HuH-7.5 (cell line): ENCODE measurements around the gene RASGRP1.

Source experiments
- DNase-seq: peaks from one replicate; pipeline ENCODE4 v3.0.0; 2011; ENCODE audit warnings: low spot score

RASGRP1 gene

DNA sequence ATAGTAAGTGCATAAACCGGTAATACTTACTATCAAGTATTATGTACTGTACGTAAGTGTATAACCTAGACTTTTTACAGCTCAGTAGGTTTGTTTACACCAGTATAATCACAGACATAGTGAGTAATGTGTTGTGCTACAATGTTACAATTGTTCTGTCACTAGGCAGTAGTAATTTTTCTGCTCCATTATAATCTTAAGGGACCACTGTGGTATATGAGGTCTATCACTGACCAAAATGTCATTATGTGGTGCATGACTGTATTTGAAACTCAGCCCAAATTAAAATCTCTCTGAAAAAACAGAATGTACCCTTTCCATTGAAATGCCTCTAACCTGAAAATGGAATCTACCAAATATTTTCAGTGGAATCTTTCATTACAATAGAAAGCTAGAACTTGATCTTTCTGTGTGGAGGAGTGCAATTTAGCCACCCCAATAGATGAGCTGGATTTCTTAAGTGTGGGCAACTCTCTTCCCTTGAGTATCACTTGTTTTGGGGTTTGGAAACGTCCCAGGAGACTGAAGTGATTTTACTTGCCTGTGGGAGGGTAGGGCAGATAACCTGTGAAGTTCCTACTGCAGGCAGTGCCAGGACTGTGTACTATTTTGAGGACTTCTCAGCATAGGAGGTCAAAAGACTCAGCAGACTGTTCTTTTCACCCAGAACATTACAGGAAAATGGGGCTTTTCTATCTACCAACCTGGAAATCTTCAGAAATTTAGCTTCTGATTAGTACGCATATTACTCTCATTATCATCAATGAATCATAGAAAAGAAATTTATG, 59.7 kb downstream of the RASGRP1 start:
- DNase-seq, result no peak

DNA sequence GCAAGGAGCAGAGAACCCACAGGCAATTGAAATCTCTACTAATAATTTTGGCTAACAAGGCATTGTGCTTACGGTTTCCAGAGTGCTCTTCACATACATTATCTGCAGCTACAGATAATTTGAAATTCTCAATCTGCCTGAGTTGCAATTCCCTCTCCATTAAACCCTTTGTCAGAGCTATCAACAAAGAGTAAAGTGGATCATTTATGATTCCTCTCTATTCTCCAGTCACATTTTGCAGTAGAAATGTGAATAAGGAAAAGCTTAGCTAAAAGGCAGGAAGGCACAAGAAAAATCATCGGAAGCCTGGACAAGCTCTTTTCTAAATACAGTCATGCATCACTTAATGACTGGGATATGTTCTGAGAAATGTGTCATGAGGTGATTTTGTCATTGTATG, 61.1 kb downstream of the RASGRP1 start:
- DNase-seq, result no peak

- DNase-seq, result no peak
These were observed 65.0 kb downstream of the RASGRP1 start for GRCh38 chr15:38499651-38500050.

GRCh38 chr15:38496151-38496550, 68.5 kb downstream of the RASGRP1 start:
- no peak for DNase-seq

DNA sequence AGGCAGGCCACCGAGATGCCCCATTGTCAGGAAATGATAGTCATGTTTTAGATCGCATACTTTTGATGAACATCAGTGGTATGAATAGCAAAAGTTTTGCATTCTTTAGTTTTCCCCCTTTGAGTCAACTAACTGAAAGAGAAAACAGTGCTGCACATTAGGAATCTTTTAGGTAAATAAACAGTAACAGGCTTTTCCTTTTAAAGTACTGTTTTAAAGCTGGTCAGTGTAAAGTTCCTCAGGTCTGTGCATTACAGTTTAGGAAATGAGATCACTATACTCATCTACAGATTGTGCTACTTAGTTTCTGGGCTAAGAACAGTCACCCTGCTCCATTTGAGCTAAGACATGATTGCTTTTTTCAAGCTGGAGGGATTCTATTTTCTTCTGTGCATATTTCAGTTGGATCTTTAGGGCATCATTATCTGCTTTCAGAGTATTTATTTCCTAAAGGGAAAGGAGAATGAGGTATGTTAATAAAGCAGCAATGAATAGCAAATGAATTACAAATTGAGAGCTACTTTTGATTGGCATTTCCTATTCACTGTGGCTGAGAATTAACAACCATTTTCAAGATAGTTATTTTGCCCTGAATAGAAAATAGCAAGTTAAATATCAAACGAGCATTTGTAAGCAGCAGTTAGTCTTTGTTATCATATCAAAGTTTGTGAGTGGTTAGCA, 74.2 kb downstream of the RASGRP1 start:
- DNase-seq, result no peak

- DNase-seq, result no peak
These were observed 77.2 kb downstream of the RASGRP1 start for GRCh38 chr15:38487378-38487777.

DNA sequence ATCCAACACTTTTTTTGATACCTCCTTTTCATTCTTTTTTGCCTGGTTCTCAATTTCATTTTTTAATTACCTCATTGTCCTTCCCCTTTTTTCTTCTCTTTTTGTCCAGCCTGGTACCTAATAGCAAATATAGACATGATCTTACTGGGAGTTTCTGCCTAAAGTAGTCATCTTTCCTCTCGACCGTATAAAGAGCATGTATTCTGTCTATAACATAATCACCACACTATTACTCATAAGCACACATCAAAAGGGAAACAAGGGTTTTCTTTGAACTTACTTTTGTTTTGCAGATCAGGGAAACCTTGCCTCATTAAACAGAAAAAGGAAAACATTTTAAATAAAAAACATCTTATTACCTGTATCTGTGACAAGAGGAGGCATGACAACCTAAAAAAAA, 77.7 kb downstream of the RASGRP1 start:
- no peak for DNase-seq

- no peak for DNase-seq
These were observed 82.0 kb downstream of the RASGRP1 start for GRCh38 chr15:38482572-38482971.

- no peak for DNase-seq
These were observed 82.9 kb downstream of the RASGRP1 start for GRCh38 chr15:38481761-38482160.

DNA sequence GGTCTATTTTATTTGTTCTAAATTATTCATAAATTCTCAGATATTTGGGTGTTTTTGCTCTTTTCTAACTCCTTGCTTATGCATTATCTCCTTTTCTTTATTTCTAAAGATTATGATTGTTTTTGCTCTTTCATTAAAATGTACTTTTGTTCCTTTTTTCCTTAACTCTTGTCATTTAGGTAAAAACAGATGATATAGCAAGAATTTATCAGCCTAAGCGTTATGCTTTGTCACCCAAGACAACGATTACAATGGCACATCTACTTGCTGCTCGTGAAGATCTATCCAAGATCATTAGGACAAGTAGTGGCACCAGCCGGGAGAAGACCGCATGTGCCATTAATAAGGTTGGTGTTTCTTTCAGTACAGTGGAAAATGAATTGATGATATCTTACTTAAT, 83.5 kb downstream of the RASGRP1 start:
- no peak for DNase-seq

DNA sequence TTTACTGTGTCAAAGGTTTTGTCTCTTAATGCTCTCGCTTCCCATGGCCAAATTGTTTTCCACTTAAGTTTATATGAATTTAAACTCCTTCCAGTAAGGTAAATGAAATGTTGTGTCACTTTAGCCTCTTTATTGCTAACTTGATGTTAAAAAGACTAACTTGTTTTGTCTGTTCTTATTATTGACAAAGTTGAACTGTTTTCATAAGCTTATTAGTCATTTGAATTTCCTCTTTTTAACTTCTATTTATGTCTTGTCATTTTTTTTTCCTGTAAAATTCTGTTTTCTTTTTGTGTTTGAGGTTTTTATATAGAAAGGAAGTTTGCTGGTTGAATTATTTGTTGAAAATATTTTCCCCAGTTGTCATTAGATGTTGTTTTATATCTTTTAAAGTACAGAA, 84.9 kb downstream of the RASGRP1 start:
- no peak for DNase-seq

- no peak for DNase-seq
These were observed 85.3 kb downstream of the RASGRP1 start for GRCh38 chr15:38479266-38479665.

- DNase-seq, result no peak
These were observed 87.0 kb downstream of the RASGRP1 start for GRCh38 chr15:38477637-38478036.

DNA sequence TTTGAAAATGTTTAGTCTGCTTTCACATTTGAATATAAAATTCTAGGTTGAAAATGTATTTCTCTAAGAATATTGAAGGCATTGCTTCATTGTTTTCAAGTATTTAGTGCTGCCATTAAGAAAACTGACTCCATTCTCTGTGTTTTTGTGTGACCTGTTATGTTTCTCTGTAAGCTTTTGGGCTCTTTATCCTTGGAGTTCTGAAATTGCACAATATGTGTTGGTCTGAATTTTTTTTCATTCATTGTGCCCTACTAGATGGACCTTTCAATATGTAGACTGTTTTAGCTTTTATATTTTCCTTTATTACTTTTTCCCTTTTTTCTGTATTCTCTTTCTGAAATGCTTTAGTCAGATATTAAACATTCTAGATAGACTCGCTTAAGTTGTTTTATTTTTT, 88.5 kb downstream of the RASGRP1 start:
- no peak for DNase-seq

DNA sequence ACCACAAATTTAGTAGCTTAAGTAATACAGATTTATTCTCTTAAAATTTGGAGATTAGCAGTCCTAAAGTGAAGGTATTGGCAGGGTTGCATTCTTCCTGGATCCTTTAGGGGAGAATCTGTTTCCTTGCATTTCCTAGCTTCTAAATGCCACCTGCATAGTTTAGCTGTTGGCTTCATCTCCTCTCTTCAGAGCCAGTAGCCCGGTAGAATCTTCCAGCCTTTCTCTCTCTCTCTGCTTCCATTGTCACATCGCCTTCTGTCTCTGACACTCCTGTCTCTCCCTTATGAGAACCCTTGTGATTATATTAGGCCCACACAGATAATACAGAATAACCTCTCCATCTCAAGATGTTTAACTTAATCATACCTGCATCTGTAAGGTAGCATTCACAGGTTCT, 89.3 kb downstream of the RASGRP1 start:
- no peak for DNase-seq

- peak; percentile 15 for DNase-seq
These were observed 90.4 kb downstream of the RASGRP1 start for GRCh38 chr15:38474155-38474757.

DNA sequence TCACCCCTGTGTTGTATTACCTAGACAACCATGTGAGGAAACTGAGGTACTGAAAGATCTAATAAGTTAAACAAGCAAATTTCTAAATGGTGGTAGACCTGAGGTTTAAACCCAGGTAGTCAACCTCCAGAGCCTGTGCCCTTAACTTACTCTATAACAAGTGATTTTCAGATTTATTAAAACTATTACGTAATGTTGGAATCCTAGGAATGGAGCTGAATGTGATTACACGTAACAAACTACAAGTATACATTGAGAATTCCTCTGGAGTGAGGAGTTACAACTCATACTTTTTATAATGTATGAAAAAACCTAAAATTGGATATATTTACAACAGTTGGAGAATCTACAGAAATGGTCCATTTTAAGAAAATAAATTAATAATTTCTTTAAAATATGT, 92.6 kb downstream of the RASGRP1 start:
- DNase-seq, result no peak

DNA sequence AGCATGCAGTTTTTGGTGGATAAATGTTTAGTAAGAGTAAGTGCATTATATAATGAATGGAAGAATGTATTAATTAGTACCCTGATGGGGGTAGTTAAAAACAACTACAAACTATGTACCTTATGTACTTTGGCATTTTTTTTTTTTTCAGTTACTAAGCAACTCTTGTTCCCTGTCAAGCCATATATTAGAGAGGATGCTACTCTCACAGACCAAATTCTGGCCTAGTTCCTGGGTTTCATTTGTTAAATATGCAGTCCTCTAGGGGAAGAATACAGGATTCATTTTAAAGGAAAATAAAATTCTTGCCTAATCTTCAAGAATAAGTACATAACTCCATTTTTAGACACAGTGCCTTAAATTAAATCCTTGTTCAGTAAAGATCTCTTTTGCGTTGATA, 93.8 kb downstream of the RASGRP1 start:
- no peak for DNase-seq

- no peak for DNase-seq
These were observed 99.9 kb downstream of the RASGRP1 start for GRCh38 chr15:38464675-38465074.

DNA sequence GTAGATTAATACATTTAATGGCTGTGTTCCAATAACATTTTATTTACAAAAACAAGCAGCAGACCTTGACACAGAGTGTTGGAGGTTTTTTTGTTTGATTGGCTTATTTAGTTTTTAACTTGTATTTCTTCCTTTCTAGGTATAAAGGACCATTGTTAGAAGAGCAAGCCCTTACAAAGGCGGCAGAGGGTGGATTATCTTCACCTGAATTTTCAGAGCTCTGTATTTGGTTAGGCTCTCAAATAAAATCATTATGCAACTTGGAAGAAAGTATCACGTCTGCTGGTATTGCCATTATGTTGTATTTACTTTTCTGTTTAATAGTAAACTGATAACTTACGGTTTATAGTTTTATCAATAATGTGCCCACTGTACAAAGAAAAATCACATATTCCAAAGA, 100.7 kb downstream of the RASGRP1 start:
- no peak for DNase-seq

DNA sequence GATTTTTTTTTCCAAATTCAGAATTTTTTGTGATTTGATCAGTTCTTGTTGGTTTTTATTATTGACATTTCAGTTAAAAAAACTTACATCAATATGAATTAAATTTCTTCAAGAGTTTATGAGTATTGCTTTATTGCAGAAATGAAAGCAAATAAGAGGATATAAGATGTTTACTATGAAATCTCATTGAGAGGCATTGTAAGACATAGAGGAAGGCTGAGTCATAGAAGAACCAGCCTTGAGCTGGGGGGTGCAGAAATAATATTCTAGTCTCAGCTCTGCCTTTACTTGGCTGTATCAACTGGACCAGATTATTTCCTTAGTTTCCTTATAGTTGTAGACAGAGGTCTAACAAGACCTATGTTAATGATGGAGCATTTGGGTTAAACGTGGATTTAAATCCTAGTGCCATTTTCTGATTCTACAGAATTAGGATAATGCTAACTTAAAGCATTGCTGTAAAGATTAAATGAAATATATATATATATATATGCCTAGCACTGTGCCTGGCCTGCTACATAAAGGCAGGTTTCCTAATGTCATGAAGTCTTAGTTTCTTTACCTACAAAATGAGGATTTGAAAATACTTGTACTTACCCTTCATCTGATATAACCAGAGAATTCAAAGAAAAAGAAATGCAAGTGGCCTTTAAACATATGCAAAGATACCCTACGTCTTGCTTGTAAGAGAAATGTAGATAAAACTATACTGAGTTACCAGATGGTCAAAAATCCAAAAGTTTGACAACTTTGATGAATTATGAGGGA, 103.4 kb downstream of the RASGRP1 start:
- DNase-seq, result no peak

DNA sequence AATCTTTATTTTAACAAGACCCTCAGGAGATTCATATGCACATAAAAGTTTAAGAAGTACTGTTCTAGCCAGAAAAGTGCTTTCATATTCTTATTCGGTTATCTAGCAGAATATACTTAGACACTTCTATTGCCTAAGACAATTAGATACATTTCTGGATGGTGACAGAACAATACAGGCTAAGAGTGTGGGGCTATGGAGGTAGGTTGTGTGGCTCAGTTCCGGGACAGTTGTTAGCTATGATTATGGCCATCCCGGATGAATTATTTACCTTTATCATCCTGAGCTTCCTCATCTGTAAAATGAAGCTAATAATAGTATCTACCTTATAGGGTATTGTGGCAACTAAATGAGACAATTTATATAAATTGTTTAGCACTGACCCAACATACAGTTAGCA, 104.1 kb downstream of the RASGRP1 start:
- no peak for DNase-seq

- DNase-seq, result no peak
These were observed 105.1 kb downstream of the RASGRP1 start for GRCh38 chr15:38459480-38459879.
